PC-3 (cell line): Measurements from ENCODE around the gene TPPP. TPM values are rescaled to one million over a fixed set of nuclear protein-coding genes. Genes with fewer than 3 reads are reported as not detected.

Experiments used
- ATAC-seq: fragments of 200-7000 bp; cut with Tn5 transposase; 2 replicates; pipeline ENCODE4 v1.9.1; 2020; ENCODE audit warnings: mild to moderate bottlenecking, moderate library complexity
- BruUV-seq: library from RNA; stranded (reverse); fragments of 400-500 nt; replicated peaks from 2 replicates; lab custom pipeline; 2021; lab: Mats Ljungman, UMichigan
- CTCF ChIA-PET: fragments of 300-600 bp; sonication (Branson Sonifier 250); formaldehyde crosslinking; loops from one replicate; lab custom pipeline; 2022; ENCODE audit warnings: antibody characterized with exemption; lab: Charles Lee
- POLR2A ChIA-PET: fragments of 300-600 bp; sonication (Branson Sonifier 250); formaldehyde crosslinking; loops from one replicate; lab custom pipeline; 2022; ENCODE audit warnings: antibody characterized with exemption; ENCODE audit not compliant: unreplicated experiment; lab: Charles Lee
- DNase-seq: peaks from one replicate; pipeline ENCODE4 v3.0.0-alpha.2; 2015
- H2AFZ ChIP-seq: fragments of 300-600 bp; sonication (generic); 2 replicates; pipeline ENCODE4 v1.6.0; 2016; ENCODE audit warnings: antibody characterized with exemption, low read length
- H3F3A ChIP-seq: fragments of 300-600 bp; sonication (generic); one replicate; pipeline ENCODE4 v1.6.0; 2017; ENCODE audit warnings: antibody characterized with exemption, low read length, control low read depth, mild to moderate bottlenecking; ENCODE audit not compliant: unreplicated experiment
- H3K27ac ChIP-seq: fragments of 300-600 bp; sonication (generic); 2 replicates; pipeline ENCODE4 v1.5.1; 2016; ENCODE audit warnings: mild to moderate bottlenecking, low read length
- H3K27me3 ChIP-seq: fragments of 300-600 bp; sonication (generic); 2 replicates; pipeline ENCODE4 v1.6.1; 2016; ENCODE audit warnings: low read length, mixed read lengths
- H3K36me3 ChIP-seq: fragments of 300-600 bp; sonication (generic); 2 replicates; pipeline ENCODE4 v1.6.1; 2016; ENCODE audit warnings: low read depth, mixed run types, low read length, mixed read lengths
- H3K4me1 ChIP-seq: fragments of 300-600 bp; sonication (generic); 2 replicates; pipeline ENCODE4 v1.5.1; 2016; ENCODE audit warnings: low read length; ENCODE audit not compliant: insufficient read depth
- H3K4me2 ChIP-seq: fragments of 300-600 bp; sonication (generic); 2 replicates; pipeline ENCODE4 v1.6.0; 2016; ENCODE audit warnings: low read length
- H3K4me3 ChIP-seq: fragments of 300-600 bp; sonication (generic); 2 replicates; pipeline ENCODE4 v1.5.1; 2016; ENCODE audit warnings: mild to moderate bottlenecking, low read length, mixed read lengths
- H3K79me2 ChIP-seq: fragments of 300-600 bp; sonication (generic); 2 replicates; pipeline ENCODE4 v1.6.1; 2017; ENCODE audit warnings: low read length, mixed read lengths
- H3K9ac ChIP-seq: fragments of 300-600 bp; sonication (generic); 2 replicates; pipeline ENCODE4 v1.6.0; 2016; ENCODE audit warnings: mild to moderate bottlenecking, low read length
- H3K9me2 ChIP-seq: fragments of 300-600 bp; sonication (generic); replicated peaks from 2 replicates; pipeline ENCODE4 v1.6.1; 2016; ENCODE audit warnings: mixed run types, low read length, mixed read lengths
- H3K9me3 ChIP-seq: fragments of 300-600 bp; sonication (generic); 2 replicates; pipeline ENCODE4 v1.6.1; 2016; ENCODE audit warnings: low read length, mixed read lengths
- H4K20me1 ChIP-seq: fragments of 300-600 bp; sonication (generic); 2 replicates; pipeline ENCODE4 v1.6.1; 2016; ENCODE audit warnings: low read length, mixed read lengths
- CTCF ChIP-seq: fragments of 300-600 bp; sonication (generic); conservative IDR thresholded peaks from 2 replicates; pipeline ENCODE4 v1.5.1; 2017; ENCODE audit warnings: antibody characterized with exemption, low read depth, mild to moderate bottlenecking, low read length
- EZH2 ChIP-seq: fragments of 300-600 bp; sonication (generic); IDR thresholded peaks from one replicate; pipeline ENCODE4 v1.6.1; 2017; ENCODE audit warnings: antibody characterized with exemption, mild to moderate bottlenecking, low read length; ENCODE audit not compliant: unreplicated experiment
- EZH2phosphoT487 ChIP-seq: fragments of 300-600 bp; sonication (generic); IDR thresholded peaks from 2 replicates; pipeline ENCODE4 v1.6.1; 2018; ENCODE audit warnings: mild to moderate bottlenecking, antibody characterized with exemption, low read length, borderline replicate concordance
- intact Hi-C: fragments of 100-400 bp; cut with micrococcal nuclease; formaldehyde crosslinking; loops from 2 replicates; pipeline ENCODE4 v1.9.0; 2023
- total RNA-seq: library from RNA; depleted of rRNA; stranded (reverse); fragments of >200 nt; gene quantifications from 2 replicates; pipeline ENCODE4 v1.2.3, GENCODE V29; 2014

Gene TPPP
- total RNA-seq, 1 experiment from 2014 or later, result 1.9 TPM

- H3K4me2 ChIP-seq, result no peak overlapping the region
- peaks cover 44% of the 10 kb centered on the region for H3K36me3 ChIP-seq
- no peak overlapping the region for H3K9ac ChIP-seq
- H3K4me3 ChIP-seq, result no peak overlapping the region
- no peak overlapping the region for H3K27ac ChIP-seq
- intact Hi-C loops, result no loop called here
- no peaks in the 10 kb centered on the region for H3K79me2 ChIP-seq
- no peaks in the 10 kb centered on the region for H4K20me1 ChIP-seq
- ATAC-seq, result no peak
- H3K4me1 ChIP-seq, result peaks cover 5% of the 10 kb centered on the region
- TF ChIP-seq EZH2phosphoT487, result no peak
- no peak for TF ChIP-seq CTCF
- TF ChIP-seq EZH2, result no peak
- H3K9me3 ChIP-seq, result no peaks in the 10 kb centered on the region
- no peak overlapping the region for H2AFZ ChIP-seq
- H3F3A ChIP-seq, result no peaks in the 10 kb centered on the region
- ChIA-PET CTCF (no interaction called here), POLR2A (no interaction called here)
- H3K27me3 ChIP-seq, result no peaks in the 10 kb centered on the region
- no TSS peak for BruUV-seq
- no peak for DNase-seq
- H3K9me2 ChIP-seq, result no peaks in the 10 kb centered on the region
Measured at GRCh38 chr5:662751-663435, 30.3 kb downstream of the TPPP start.

GRCh38 chr5:661891-662750 lies 31.0 kb downstream of the TPPP start:
- ATAC-seq, result no peak

More at GRCh38 chr5:661891-662750, 31.0 kb downstream of the TPPP start:
- no peak for TF ChIP-seq EZH2phosphoT487
- no peak for TF ChIP-seq EZH2
- no peak for TF ChIP-seq CTCF
- ChIA-PET CTCF (no interaction called here), POLR2A (no interaction called here)
- H3K9me2 ChIP-seq, result no peaks in the 10 kb centered on the region
- no peak overlapping the region for H3K4me3 ChIP-seq
- BruUV-seq, result no TSS peak
- H3K9me3 ChIP-seq, result no peaks in the 10 kb centered on the region
- no peaks in the 10 kb centered on the region for H3K27me3 ChIP-seq
- no peaks in the 10 kb centered on the region for H3F3A ChIP-seq
- no peak overlapping the region for H2AFZ ChIP-seq
- H4K20me1 ChIP-seq, result no peaks in the 10 kb centered on the region
- no peak for DNase-seq
- intact Hi-C loops, result no loop called here
- H3K9ac ChIP-seq, result no peak overlapping the region
- peaks cover 12% of the 10 kb centered on the region for H3K4me1 ChIP-seq
- H3K27ac ChIP-seq, result no peak overlapping the region
- H3K4me2 ChIP-seq, result no peak overlapping the region
- no peaks in the 10 kb centered on the region for H3K79me2 ChIP-seq
- H3K36me3 ChIP-seq, result peaks cover 39% of the 10 kb centered on the region
